HG02981 (cell line): ENCODE measurements around the gene CCL19.

Experiments
- ATAC-seq: cut with Tn5 transposase; IDR thresholded peaks from one replicate; pipeline ENCODE4 v1.9.1; 2021; ENCODE audit warnings: mild to moderate bottlenecking, moderate library complexity; ENCODE audit not compliant: unreplicated experiment

Gene CCL19

DNA sequence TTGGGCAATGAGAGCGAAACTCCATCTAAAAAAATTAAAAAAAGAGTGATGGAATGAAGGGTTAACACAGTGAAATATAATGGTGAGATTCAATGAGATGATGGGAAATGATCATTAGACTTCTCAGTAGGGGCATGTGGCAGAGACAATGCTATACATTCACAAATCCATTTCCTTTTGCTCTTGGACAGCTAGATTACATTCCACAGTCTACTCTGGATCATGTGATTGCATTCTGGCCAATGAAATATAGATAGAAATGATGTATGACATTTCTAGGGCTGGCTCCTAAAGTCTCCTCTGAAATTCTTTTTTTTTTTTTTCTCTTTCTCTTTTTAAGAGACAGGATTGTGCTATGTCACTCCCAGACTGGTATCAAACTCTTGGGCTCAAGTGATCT is 48.4 kb downstream of the CCL19 start:
- no peak for ATAC-seq
